WTC11 (cell line): ENCODE data around the gene PPP1R37.

ENCODE experiments used
- CBFB ChIP-seq: sonication (generic); formaldehyde crosslinking; IDR thresholded peaks from 2 replicates; pipeline ENCODE4 v1.8.1; 2022; ENCODE audit warnings: mild to moderate bottlenecking, low read depth, missing genetic modification reagents
- RELA ChIP-seq: sonication (generic); formaldehyde crosslinking; IDR thresholded peaks from 2 replicates; pipeline ENCODE4 v1.8.1; 2022; ENCODE audit warnings: missing genetic modification reagents, mild to moderate bottlenecking, borderline replicate concordance
- TF ChIP-seq, protein P1 (sequence below): fragments of 200-600 bp; IDR thresholded peaks from 2 replicates; pipeline ENCODE4 v1.8.0; 2022; ENCODE audit warnings: antibody characterized with exemption
- TF ChIP-seq, protein P2 (sequence below): sonication (generic); formaldehyde crosslinking; IDR thresholded peaks from 2 replicates; pipeline ENCODE4 v1.8.0; 2022; ENCODE audit warnings: mild to moderate bottlenecking, missing genetic modification reagents
- TF ChIP-seq, protein P3 (sequence below): sonication (generic); formaldehyde crosslinking; IDR thresholded peaks from 2 replicates; pipeline ENCODE4 v1.8.1; 2023; ENCODE audit warnings: mild to moderate bottlenecking, moderate library complexity, missing genetic modification reagents

DNA sequence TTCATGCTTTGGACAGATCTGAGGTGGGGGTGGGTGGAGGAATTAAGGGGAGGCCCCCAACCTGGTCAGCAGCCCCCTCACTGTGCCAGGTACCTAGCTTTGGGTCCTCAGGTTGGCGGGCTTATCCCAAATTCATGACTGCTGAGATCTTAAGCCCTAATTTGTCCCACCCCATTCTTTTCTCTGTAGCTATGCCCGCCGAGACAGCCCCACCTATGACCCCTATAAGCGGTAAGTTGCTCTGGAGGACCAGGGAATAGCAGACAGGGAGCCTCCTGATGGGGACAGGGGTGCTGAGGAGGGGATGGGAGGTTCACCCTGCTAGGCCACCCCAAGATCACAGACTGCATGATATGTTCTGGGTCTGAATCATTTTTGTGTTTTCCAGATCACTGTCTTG is 31.0 kb upstream of the PPP1R37 start:
- TF ChIP-seq, protein P1, sequence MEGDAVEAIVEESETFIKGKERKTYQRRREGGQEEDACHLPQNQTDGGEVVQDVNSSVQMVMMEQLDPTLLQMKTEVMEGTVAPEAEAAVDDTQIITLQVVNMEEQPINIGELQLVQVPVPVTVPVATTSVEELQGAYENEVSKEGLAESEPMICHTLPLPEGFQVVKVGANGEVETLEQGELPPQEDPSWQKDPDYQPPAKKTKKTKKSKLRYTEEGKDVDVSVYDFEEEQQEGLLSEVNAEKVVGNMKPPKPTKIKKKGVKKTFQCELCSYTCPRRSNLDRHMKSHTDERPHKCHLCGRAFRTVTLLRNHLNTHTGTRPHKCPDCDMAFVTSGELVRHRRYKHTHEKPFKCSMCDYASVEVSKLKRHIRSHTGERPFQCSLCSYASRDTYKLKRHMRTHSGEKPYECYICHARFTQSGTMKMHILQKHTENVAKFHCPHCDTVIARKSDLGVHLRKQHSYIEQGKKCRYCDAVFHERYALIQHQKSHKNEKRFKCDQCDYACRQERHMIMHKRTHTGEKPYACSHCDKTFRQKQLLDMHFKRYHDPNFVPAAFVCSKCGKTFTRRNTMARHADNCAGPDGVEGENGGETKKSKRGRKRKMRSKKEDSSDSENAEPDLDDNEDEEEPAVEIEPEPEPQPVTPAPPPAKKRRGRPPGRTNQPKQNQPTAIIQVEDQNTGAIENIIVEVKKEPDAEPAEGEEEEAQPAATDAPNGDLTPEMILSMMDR: no peak
- TF ChIP-seq, protein P2, sequence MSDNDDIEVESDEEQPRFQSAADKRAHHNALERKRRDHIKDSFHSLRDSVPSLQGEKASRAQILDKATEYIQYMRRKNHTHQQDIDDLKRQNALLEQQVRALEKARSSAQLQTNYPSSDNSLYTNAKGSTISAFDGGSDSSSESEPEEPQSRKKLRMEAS: no peak
- TF ChIP-seq CBFB (CRISPR knock-in tag) (no peak), RELA (no peak)
- TF ChIP-seq, protein P3, sequence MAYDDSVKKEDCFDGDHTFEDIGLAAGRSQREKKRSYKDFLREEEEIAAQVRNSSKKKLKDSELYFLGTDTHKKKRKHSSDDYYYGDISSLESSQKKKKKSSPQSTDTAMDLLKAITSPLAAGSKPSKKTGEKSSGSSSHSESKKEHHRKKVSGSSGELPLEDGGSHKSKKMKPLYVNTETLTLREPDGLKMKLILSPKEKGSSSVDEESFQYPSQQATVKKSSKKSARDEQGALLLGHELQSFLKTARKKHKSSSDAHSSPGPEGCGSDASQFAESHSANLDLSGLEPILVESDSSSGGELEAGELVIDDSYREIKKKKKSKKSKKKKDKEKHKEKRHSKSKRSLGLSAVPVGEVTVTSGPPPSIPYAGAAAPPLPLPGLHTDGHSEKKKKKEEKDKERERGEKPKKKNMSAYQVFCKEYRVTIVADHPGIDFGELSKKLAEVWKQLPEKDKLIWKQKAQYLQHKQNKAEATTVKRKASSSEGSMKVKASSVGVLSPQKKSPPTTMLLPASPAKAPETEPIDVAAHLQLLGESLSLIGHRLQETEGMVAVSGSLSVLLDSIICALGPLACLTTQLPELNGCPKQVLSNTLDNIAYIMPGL (CRISPR knock-in tag): no peak
